MV-4-11 (cell line): ENCODE results near the gene ADD3.
A peak's percentile ranks its signal among the peaks of the same experiment; 100 is the strongest.

Source experiments
- DNase-seq: peaks from one replicate; lab custom pipeline; 2025; lab: John Stamatoyannopoulos, UW

ADD3 gene

DNA sequence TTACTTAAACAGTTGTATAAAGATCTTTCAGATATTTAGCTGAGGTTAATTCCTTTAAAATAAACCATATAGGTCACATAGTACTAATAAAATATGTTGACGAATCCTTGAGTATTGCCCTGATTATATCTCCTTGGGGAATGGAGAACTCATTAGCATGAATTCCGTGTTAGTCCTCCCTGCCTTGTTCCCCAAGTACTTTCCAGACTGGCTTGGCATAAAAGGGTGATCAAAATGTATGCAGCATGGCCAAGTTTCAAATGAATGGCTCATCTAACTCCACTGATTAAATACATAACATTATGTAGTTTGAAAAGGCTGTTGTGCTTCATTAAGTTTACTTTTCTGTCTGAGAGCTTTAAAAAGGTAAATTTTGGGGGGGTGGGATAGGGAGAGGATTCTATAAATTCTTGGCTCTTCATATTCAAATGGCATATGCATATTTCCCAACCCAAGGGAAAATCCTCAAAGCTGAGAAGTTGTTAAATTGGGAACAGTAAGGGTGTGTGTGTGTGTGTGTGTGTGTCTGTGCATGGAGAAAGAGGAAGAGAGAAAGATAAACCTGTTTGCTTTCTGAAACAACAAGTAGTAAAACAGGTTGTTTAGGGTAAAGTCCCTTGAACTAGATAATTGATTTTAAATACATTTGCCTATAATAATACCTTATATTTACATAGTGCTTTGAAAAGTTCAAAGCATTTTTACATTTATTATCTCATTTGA is 4.8 kb upstream of the ADD3 start:
- DNase-seq = peak; percentile 21

DNA sequence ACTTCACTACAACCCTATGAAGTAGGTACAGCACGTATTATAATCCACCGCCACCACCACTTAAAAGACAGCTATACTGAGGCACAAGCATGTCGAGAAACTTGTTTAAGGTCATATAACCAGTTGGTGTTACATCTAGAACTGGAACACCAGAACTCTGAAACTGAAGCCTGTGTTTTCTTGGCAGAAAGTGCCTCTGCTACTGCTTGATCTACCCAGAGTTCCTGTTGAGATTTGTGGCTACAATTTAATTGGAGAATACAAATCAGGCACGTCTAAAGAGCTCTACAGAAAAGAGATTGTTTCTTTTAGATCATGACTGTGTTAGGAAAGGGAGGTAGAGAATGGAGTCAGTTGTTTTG is 4.3 kb upstream of the ADD3 start:
- no peak for DNase-seq

DNA sequence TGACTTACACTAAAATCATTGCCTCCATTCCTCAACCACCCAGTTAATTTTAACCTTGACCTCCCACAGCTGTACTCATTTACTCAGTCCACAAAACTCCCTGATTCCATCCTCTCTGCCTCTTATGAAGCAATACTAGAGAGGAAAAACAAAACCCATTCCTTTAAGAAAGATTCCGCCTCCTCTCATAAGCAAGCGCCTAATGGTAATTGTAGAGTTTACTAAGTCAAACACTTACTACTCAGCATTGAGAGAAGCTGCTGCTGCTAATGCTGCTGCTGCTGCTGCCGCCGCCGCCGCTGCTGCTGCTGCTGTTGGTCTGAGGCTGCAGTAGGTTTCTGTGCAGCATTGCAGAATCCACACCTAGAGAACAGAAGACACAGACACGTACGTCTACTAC is 2.1 kb upstream of the ADD3 start:
- no peak for DNase-seq

DNA sequence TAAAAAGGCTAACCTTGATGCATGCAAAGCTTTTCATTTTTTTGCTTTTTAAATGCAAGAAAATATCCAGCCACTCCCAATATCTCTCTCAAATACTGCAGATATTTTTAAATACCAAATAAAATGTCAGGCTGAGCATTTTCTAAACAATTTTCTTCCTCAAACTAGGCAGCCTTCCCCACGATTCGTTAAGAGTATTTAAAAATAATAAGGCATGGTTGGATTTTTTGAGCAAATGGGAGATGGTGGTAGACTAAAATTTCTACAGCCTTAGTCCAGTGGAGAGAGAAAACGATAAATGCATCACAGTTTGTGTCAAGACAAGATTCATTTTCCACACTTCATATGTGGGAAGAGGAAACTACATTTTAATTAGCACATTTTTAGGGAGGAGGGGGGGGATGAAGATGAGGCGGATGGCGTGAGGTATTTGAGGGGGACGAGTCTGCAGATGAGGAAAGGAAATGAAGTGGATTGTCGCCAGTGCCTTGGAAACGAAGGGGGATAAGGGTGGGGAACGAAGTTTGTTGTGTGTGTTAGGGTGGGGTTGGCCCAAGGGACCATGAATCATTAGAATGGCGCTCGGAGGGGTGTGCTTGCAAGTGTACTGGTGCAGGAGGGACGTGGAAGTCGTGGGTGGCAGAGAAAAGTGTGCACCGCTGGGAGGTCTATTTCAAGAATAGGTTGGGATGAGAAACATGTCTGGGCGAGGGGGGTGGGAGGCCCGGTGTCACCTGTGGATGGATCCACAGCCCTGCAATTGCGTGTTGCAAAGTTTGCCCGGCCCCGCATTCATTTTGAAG is 1.2 kb upstream of the ADD3 start:
- DNase-seq = no peak

DNA sequence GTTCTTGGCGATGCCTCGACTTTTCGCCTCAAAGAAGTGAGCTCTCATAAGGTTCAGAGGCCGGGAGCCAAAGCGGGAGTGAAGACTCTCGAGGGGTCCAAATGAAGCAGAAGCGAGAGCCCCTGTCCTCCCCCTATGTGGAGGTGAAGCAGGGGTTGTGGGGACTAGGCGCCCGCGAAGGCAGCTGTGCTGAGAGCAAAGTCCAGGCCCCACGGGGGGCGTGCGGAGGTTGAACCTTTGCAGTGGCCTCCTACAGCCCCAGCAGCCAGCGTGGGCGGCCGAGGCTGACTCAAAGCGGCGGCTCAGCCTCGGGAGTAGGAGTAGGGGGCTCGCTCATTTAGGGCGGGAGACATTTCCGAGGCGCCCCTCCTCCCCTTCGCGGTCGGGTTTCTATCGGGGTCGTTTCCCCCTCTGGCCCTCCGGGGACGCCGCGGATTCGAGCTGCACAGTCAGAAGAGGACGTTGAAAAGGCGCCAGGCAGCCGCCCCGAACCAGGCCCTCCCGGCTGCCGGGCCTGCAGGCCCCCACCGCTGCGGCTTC is 553 bp upstream of the ADD3 start:
- DNase-seq = no peak

DNA sequence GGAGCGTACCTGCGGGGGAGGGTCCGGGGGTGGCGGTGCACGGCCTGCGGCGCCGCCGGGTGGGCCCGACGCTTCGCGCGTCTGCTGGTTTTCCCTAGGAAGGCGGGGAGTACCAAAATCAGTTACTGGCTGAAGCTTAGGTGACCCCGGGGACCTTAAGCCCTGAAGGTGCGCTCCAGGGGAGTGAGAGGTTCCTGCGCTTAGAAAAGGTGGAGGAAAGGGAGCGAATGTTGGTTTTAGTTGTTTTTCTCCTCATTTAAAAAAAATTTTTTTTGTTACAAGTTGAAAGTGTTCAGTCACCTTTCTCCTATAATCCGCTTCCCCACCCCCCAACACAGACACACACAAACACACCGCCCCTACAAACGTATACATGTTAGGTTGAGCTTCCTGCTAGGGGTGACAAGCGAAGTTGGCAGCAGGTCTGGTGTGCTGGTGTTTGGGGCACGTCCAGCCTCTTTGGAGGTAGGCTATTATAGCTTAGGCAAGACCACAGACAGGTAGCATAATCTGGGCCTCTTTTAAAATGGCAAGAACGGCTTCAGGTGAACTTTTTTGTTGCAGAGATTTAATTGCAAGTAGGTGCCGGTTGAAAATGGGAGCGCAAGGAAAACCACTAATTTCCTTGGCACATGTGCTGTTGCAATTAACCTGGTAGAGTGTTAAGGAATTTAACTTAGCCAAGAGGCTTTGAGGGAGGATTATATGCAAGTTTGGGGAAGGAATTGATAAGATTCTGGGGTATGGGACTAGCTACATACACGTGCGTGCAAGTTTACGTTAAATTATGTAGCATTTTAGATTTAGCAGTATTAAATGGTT is 945 bp downstream of the ADD3 start:
- DNase-seq = no peak

DNA sequence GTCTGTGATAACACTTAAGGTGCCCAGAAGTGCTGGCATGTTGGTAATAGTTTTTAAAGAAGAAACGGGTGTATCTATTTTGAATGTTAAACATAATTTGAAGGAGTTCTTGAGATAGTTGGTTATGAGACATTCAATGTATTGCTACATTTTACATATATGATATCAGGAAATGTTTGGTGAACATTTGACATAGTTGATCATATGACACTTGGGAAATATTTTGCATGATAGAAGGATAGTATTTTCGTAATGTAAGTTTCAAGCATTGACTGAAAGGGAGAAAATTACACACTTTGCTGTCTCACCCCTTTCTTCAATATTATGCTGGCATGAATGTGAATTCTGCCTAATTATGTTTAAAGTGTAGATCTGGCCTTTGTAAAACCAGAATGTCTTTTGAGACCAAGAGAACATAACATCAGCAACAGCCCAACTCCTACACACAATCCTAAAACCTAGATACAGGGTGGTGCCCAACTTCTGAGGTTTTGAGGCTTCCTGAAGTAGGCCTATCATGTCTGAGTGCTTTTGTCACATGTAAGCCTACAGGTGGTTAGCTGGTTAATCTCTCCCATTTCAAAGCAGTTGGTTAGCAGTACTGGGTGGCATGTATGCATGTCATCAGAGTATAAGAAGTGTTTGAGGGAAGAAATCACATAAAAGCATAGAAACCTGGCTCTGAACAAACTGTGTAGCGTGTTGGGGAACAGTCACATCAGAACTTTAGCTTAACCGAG is 2.1 kb downstream of the ADD3 start:
- peak; percentile 37 for DNase-seq

DNA sequence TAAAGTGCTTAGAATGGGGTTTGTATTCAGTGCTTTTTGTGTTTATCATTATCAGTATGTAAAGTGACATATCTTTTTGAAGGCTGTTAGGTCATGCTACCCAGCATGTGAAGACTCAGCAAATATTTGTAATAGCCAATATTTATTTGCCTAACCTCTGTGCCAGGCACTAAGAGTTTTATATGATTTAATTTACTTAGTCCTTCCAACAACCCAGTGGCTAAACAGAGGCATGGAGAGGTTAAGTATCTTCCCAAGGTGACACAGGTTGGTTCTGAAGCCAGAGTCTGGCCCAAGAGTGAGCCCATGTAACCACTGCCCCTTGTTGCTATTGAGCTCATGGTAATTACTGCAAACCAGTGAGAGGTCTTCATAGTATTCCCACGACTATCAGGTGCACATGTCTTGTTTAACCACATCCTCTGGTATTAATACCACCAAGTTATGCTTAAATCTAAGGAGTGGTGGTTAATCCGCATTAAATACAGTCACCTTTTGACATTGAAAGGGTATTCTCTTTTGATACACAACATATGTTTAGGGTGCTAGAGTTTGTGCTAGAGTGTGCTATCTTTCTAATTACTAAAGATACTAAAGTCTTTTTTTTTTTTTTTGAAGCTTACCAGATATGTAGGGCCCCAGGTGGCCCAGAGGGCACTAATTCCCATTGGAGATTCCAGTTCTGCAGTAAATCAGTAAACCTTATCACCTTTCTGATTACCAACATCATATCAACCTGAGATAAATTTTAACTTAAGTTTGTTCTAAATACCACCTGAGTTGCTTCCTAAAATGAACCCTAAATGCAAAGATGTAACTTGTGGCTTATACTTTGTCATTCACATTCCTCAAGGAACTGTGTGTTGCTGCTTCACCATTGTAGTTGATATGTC is 2.9 kb downstream of the ADD3 start:
- DNase-seq = no peak

DNA sequence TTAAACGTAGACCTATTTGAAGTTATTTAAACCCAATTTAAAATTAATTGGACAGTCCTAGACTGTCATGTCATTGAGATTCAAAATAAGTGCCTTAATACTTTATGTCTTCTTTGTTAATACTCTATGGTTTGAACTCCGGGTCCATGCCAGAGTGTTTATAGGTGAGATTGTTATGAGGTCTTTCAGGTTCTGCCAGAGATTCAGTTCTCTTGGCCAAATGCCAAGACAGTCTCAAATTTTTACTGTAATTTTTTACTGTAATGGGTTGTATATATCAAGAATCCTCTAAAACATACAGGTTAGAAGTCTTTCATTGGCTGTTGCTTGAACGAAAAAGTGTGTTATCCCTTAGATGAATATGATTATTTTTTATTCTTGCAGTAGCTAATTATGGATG is 3.9 kb downstream of the ADD3 start:
- no peak for DNase-seq

DNA sequence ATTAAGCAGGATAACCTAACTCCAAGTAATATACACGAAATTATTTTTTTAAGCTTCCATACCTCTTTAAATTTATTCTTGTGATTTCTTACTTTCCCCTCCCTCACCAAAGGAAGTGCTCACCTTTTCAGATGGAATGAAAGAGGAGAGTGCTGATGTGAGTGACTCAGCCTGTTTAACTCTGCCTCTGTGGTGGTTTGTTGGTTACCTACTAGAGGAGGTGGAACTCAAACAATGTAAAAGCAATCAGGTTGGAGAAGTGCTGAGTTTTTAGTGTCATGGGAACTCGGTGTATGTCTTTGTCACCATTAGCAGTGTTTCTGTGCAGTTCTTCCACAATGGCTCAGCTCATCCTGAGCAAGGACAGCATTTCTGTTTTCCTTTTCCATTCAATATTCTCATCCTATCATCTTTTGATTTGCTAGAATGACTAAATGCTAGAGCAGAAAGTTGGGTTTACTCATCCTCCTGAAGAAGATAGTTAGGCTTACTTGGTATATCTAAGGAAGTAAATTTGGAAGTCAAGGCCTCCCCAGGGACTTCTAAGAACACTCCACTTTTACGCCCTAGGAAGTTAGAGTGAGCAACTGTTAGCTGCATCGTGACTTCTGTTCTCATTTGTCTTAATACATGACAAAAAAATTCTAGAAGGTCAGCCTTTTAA is 6.0 kb downstream of the ADD3 start:
- DNase-seq = no peak

DNA sequence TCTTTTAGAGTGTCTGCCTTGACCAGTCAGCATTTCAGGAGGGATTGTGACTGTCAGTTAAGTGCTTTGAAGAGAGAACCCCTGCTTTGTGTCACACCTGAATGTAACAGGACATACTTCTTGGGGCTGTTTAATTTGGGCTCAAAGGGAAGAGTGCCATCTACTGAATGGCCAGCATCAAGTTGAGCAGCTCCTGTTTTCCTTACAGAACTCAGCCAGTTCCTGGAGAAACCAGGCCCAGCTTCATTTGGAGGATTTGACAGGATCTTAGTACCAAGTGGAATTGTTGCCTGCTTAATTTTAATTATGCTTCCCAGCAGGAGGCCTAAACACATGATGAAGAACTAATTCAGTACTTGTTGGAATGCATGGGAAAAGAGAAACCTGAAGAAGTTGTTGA is 8.3 kb downstream of the ADD3 start:
- no peak for DNase-seq

DNA sequence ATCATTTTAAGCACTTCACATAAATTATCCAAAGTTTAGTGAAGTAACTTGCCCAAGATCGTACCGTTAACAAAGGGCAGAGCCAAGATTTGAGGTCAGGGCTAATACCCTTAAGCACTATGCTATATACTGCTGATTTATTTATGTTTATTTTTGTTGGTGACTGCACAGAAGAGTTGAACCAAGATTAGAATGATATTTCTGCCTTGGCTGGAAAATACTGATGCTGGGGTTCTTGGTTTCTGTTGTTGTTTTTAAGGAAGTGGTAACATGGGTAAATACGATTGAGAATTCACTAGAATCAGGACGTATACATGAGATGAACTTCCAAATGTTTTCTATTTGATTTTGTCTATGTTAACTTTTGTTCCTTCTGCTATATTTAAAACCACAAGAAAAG is 9.3 kb downstream of the ADD3 start:
- peak; percentile 31 for DNase-seq

DNA sequence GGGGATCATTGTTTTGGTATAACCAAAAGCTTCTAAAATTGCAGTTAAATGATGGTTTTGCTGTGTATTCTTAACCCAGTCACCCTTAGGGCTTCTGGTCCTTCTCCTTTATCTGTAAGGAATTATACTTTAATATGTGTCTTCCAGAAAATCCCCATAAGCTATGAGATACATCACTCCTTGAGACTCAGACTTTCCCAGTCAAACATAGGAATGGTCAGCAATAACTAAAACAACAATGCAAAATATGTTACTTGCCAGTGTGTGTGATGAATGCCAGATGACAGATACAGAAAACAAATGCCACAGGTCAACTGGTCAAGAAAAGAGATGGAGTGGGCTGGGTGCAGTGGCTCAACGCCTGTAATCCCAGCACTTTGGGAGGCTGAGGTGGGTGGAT is 10.1 kb downstream of the ADD3 start:
- no peak for DNase-seq

DNA sequence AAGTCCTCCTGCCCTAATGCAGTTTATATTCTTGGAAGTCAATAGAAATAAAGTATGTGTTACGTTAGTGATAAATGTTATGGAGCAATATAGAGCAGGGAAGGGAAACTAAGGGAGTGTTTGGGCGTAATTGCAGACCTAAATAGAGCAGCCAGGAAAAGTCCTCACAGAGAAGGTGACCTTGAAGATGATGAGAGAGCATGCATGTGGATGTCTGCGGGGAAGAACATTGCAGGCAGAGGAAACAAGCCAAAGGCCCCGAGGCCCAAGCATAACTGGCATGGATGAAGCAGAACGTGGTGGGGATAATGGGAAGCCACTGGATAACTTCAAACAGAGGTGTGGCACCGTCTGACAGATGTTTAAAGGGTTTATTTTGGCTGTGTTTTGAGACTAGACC is 12.5 kb downstream of the ADD3 start:
- DNase-seq = no peak

DNA sequence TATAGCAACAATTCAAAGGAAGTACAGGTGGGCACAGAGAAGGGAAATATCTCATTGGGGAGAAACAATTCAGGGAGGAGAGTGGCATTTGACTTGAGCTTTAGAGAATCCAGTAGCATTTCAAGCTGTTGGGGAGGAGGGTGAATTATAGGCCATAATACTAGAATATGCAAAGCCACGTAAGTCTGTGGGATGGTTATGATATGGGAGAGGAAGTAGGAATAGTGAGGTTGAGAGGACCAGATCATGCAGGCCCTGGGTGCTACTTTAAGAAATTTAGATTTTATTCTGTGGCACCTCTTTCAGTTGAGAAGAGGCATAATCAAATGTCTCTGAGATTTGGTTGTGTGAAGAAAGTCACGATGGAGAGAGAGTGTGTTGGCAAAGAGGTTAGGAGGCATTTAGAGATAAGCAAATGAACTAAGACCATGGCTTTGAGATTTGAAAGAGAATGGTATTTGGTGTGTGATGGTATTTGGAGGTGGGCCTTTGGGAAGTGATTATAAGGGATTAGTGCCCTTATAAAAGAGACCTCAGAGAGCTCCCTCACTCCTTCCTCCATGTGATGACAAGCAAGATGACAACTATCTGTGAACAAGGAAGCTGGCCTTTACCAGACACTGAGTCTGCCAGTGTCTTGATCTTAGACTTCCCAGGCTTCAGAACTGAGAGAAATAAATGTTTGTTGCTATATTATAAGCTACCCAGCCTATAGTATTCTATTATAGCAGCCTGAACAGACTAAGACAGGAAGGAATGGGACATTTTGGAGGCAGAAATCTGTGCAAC is 15.1 kb downstream of the ADD3 start:
- peak; percentile 18 for DNase-seq

DNA sequence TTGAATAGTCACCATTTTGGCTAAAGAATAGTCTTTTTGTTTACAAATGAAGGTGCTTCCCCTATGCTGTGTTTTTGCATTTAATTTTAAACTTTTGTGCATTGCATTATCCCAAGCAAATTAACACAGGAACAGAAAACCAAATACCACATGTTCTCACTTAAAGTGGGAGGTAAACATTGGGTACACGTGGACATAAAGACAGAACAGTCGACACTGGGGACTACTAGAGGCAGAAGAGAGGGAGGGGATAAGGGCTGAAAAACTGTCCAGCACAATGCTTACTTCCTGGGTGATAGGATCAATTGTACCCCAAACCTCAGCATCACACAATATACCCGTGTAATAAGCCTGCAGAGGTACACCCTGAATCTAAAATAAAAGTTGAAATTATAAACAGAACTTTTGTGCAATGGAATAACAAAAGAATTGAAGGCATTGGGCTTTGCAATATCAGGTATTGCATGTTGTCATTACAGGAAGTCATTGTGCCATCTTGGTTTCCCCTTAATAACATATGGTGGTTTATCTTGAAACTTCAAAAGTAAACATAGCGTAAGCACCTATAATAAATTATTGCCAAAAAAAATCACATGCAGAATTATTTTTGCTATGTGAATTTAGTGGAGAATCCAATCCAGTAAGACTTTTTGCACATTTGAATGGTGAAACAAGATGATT is 16.1 kb downstream of the ADD3 start:
- no peak for DNase-seq

DNA sequence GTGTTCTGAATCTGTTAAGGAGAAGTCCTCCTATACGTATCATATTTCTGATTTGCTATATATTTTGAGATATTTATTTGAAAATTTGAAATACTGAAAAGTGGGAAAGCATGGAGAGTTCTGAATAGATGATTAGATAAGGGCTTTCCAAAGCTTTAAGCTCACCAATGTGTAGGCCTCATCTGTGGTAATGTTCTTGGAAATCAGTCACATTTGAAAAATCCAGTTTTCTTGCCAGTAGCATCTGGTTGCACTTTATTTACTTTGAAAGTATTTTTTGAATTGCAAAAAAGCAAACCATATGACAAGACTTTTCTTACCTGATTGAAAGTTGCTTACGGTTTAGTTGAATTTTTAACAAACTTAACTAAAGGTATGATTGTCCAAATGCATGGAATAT is 21.7 kb downstream of the ADD3 start:
- no peak for DNase-seq

DNA sequence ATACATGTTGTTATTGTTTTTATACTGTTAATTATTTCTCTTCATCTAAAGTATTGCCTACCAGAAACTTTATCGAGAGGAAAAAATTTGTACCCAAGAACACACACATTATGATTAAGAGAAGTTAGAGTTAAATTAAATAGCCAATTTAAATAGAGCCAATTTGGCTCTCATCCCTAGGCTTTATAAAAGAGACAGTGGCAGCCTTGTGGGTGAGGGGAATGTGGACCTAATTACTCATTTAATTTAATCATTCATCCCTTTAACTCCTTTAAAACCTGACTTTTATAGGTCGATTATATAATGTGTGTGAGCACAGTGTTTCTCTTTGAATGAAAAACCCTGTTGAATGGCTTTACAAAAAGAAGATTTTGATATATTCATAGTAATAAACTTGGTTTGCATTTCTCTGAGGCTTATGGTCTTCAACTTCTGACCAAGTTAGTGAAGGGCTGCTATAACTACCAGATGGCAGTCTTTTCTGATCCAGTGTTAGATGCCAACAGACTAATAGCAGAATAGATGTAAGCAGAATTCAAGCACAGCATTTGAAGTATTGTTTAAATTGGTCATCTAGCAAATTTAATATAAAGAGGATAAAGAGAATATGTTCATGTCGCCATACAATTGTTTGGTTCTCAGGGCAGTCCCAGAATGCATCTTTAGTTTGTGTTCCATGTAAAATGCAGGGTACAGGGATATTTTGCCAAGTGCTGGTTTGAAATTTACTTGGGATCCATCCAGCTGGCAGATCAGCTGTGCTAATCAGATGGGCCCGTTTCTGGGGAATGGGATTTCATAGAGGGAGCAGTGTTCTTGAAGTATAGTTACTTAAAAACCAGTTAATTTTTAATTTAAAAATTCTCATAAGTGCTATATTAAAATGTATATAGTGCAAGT is 25.3 kb downstream of the ADD3 start:
- DNase-seq = no peak
